ENCODE data around the gene ADAMTS2.

Gene ADAMTS2

GRCh38 chr5:179343021-179343718, 2.1 kb downstream of the ADAMTS2 start:
- no peak for DNase-seq

DNA sequence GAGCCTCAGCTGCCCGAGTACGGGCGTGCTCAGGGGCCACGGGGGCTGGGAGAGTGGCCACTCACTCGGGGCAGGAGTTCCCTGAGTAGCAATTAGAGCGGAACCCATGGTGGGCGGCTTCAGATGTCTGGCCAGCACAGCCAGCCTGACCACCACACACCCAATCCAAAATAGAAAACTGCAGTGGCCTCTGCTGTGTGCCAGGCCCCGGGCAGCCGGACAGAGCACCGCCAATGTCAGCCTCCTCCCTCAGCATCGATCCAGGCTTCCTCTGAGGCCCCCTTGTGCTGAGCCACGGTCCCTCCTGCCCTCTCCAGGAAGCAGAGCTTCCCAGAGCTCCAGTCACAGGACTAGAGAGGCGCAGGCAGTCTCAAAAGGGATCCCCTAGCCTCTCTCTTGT, 2.7 kb downstream of the ADAMTS2 start:
- DNase-seq = no peak

DNA sequence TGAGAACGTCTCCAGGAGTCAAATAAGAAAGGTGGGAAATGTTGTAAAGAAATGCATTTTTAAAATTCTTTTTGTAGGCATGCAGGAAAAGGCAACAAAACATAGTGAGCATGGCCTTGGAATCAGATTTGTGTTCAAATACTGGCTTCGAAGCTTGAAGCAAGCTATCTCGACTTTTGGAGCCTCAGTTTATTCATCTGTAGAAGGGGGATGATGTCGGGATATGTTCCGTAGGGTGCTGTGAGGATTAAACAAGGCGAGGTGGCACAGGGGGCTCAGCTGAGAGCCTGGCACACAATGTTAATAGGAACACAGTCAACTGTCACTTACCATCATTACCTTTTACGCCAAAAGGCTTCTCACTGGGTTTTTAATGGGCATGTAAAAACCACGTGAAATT, 4.8 kb downstream of the ADAMTS2 start:
- DNase-seq = no peak

DNA sequence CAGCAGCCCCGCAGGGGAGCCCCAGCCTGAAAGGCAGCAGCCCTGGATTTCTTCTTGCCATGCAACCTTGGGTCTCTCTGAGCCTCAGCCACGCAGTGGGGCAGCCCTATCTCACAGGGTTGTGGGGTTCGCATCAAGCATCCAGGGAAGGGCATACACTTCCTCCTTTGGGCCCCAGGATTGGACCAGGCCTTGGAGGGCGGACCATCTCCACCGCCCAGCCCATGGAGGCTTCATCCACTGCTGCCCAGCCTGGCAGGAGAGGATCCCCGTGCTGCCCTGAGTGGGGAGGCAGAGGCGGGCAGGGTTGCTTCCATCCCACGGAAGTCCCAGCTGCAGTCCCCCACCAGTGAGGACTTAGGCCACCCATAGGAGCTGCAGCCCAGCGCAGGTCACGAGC, 5.3 kb downstream of the ADAMTS2 start:
- DNase-seq = no peak

GRCh38 chr5:179339081-179339480, 6.2 kb downstream of the ADAMTS2 start:
- DNase-seq = no peak

DNA sequence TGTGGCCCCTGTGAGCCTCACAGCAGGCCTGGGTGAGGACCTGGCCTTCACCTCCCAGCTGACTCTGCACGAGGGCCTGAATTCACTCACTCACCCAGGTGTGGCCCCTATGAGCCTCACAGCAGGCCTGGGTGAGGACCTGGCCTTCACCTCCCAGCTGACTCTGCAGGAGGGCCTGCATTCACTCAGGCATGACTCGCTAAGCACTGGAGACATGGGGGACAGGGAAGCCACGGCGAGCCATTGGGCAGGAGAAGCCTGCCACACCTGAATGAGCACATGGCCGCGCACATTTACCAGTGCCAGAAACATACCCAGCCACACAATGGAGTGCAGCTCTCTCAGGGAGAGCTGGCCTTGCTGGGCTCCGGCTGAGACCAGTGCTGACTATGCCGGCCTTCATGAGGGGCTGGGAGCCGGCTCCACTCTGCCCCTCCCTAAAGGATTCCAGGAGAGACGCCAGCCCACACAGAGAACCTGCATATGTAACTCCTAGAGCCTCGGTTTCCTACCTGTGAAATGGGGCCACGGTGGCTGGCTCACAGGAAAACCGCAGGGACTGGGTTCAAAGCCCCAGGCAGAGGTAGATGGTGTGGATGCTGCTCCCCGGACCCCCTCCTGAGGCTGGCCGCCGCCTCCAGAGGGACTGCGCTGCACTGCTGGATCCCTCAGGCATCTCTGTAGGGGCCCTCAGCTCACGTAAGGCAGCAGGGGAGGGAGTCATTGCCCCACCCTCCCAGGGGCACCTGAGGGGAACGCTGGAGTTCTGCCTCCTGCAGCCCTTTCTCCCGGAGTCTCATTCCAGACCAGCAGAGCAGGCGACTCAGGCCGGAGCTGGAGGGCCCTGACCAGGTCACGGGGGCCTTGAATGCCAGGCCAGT, 7.2 kb downstream of the ADAMTS2 start:
- no peak for DNase-seq

DNA sequence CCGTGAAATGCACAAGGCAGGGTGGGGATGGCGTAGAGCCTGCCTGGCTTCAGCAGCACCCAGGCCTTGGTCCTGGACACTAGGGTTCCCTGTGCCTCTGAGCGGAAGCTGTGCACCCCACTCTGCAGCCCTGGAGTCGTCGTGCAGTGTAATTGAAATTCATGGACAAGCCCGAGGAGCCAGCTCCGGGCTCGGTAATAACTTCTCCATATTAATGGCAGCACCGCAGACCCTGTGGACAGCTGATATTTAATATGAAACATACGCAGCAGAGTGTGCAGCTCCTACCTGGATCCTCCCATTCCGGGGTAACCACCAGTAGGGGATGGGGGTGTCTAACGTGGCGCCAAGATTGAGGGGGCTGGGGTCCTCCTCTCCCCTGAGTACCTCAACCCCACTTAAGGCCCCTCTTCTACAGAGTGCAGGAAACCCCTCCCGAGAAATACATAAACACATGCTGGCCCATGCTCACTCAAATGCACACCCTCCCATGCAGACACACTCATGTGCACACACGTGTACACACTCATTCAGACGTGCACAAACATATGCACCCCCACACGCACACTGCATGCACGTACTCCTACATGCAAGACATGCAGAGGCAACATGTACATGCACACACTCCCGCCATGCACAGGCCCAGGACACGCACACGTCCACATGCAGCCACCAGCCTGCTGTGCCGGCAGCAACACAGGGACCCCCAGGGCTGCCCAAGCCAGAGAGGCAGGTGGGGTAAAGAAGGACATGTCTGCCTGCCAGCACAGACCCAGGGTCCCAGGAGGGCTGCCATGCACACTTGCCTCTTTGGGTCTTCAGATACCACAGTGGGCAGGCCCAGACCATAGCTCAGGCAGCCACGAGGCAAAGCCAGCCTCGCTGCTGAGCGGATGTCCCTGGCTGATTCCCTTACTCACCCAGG, 8.1 kb downstream of the ADAMTS2 start:
- no peak for DNase-seq

- DNase-seq = no peak
These were observed 9.0 kb downstream of the ADAMTS2 start for GRCh38 chr5:179336126-179336870.

DNA sequence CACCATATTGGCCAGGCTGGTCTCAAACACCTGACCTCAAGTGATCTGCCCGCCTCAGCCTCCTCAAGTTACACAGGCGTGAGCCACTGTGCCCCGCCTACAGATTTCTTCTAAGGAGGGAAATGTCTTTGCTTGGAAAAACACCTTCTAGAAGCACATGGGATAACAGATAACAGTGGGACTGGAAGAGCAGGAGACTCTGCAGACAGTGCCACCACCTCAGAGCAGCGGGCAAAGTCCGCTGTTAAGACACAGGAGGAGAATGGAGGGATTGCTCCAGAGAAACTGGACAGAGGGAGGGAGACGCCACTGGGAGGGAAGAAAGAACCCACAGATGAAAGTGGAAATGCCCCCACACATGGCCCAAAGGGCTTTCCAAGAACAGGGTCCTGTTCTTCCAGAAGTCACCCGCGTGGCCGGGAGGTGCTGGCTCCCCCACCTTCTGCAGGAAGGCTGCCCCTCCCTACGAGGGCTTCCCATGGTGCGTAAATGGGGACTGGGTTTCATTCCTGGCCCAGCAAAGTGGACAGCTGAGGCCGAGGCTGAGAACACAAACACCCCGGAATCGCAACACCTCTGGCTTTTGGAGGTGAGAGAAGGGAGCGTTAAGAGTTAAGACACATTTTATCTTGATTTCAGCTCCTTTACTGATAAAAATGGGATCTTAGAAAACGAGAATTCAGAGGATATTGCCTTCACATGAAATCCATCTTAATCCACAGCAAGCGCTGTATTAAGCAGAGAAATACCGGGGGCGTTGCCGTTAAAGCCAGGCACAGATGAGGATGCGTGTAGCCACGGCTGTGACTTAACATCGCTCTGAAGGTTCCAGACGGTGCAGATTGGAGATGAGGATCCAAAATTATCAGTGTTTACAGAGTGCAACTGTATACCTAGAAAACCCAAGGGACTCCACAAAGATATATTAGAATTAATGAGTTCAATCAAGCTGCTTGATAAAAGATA, 11.2 kb downstream of the ADAMTS2 start:
- DNase-seq = no peak

- DNase-seq = no peak
These were observed 12.4 kb downstream of the ADAMTS2 start for GRCh38 chr5:179332741-179333290.

DNA sequence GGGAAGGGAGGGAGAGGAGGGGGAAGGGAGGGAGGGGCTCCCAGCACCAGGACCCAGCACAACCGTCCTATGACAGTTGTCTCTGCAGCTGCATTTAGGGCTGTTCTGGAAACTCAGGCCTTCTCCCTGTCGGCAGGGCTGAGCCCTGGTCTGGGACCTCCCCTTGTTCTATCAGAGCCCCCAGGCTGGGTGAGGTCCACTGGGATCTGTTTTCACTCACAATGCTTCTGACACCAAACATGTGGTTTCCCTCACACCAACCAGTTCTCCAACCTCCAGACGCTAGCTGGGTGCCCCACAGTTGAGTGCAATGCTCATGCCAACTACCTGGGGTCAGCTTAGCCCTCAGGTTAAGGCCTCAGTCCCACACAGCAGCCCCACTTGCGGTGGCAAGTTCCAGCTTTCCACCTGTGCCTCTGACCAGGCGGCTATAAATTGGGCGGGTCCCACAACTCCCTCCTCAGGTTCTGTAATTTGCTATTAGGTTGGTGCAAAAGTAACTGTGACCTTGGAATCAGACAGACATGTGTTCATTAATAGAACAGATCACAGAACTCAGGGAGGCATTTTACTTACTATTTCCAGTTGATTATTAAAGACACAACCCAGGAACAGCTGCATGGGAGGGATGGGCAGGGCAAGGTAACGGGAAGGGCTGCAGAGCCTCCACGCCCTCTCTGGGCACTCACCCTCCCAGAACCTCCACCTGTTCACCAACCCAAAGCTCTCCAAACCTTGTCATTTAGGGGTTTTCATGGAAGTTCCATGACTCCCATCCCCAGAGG, 13.5 kb downstream of the ADAMTS2 start:
- DNase-seq = no peak

DNA sequence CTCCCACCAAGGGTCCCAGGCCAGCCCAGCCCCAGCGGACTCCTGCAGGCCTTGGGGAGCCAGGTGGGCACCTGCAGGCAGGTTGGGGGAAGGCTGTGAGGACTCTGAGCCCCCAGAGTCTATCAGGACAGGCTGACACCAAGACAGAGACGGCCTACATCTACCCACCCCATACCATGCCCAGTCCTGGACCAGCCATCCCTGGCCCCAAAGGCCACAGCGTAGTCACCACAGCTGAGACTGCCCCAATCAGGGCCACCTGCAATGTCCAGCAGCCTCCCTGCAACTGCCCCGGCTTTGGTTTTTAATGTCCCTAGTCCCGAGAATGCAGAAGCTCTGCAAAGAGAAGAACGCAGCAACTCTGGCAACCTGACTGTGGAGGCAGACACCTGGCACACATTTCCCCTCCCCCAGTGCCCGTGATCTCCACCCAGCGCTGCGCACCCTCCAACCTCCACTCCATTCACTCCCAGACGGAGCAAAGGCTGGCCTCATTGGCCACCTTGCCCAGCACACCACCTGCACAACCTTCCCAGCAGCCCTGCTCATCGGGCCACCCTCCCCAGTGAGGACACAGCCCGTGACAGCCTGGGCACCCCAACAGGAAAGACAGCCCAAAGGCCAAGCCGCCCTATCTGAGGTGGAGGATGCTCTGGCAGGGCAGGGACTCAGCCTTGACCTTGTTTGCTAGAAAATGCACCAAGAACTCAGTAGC, 14.9 kb downstream of the ADAMTS2 start:
- no peak for DNase-seq

DNA sequence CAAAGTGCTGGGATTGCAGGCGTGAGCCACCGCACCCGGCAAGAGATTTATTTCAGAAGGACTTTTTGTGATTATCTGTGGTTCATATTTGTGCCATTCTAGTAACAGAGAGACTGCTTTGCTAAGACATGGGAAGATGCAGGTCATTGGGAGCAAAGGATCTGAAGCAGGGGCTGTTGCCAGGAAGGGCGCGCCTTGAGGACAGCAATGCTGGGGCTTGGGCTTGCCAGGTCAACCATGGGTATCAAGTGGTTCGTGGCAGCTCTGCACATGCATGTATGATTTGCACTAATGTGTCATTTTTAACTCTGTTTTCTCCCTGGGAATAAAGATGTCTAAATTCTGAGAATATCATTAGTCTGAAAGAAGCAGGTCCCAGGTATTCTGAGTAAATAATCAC, 17.0 kb downstream of the ADAMTS2 start:
- DNase-seq = no peak

DNA sequence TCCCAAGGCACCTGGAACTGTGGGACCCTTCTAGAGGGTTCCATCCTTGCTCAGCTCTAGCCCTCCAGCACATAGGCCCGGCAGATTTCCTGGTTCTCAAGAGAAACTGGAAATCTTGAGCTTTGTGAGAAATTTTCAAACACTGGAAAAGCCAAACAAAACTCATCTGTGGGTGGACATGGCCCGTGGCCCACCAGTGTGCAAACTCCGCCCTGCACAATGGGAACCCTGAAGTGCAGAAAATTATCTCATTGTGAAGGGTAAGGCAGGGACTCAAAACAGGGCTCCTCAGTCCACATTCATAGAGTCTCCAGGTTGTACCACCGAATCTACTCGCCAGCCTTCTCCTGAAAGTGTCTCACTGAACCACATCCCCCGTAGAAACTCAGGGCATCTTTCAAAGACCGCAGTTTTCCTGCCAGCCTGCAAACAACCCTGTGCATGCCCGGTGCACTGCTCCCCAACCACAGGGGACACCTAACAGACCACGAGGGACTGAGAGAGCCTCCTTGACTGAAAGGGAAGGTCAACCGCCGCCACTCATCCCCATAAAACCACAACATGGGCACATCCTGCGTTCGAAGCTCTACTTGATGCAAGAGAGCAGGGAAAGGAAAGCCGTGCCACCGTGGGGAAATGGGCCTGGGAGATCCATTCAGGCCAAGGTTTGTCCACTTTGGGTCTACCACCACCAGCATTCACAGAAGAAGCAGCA, 18.1 kb downstream of the ADAMTS2 start:
- DNase-seq = no peak

DNA sequence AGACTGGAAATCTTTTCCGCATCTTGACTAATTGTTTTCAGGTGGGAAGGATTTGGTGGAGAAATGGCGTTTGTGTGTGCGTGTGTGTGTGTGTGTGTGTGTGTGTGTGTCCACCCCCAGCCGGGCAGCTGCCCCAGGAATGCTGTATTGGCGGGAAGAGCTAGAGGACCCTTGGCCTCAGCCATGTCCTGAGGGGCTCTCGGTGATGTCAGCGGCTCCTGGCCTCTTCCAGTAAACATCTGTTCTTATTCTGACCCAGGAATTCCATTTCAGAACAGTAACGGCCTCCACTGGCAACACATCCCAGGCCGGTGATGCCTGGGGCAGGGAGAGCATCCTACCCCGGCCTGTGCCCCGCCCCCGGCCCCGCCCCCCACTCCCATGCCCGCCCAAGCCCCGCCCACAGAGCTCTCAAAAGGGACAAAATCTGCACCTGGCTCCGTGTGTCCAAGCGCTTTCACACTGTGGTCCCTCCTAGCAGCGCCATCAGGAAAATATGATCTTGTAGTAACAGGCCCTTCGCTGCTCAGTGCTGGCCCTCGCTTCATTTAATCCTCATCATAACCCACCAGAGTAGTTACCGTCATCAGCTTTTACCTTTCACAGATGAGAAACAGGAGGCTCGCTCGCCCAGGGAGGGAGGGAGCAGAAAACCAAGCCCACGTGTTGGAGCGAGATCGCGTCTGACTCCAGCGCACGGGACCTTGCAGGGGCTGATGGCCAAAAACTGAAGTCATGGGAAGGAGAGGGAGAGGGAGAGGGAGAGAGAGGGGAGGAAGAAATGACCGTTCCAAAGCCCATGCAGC, 18.9 kb downstream of the ADAMTS2 start:
- DNase-seq = no peak

GRCh38 chr5:179325296-179326031, 19.8 kb downstream of the ADAMTS2 start:
- no peak for DNase-seq

- DNase-seq = no peak
These were observed 20.4 kb downstream of the ADAMTS2 start for GRCh38 chr5:179324760-179325295.

Data from KG1 (cell line).